HEK293 (cell line): ENCODE results near the gene TENT4B.
A peak's percentile ranks its signal among the peaks of the same experiment; 100 is the strongest.

Experiments
- ATF2 ChIP-seq: fragments of 450-650 bp; formaldehyde crosslinking; IDR thresholded peaks from 2 replicates; pipeline ENCODE4 v1.5.1; 2016; ENCODE audit warnings: missing biosample characterization, missing genetic modification characterization, low read depth
- GFI1B ChIP-seq: fragments of 450-650 bp; formaldehyde crosslinking; IDR thresholded peaks from 2 replicates; pipeline ENCODE4 v1.5.1; 2016; ENCODE audit warnings: missing biosample characterization, missing genetic modification characterization
- GLI2 ChIP-seq: fragments of 450-650 bp; formaldehyde crosslinking; IDR thresholded peaks from 2 replicates; pipeline ENCODE4; 2017; ENCODE audit warnings: missing biosample characterization, missing genetic modification characterization, low read depth, borderline replicate concordance
- GLI4 ChIP-seq: fragments of 450-650 bp; formaldehyde crosslinking; IDR thresholded peaks from 2 replicates; pipeline ENCODE4 v1.5.1; 2016; ENCODE audit warnings: missing biosample characterization, missing genetic modification characterization
- GLIS2 ChIP-seq: fragments of 450-650 bp; formaldehyde crosslinking; IDR thresholded peaks from 2 replicates; pipeline ENCODE4 v1.5.1; 2016; ENCODE audit warnings: missing biosample characterization, missing genetic modification characterization
- HIC1 ChIP-seq: fragments of 450-650 bp; formaldehyde crosslinking; IDR thresholded peaks from 2 replicates; pipeline ENCODE4 v1.5.1; 2016; ENCODE audit warnings: missing biosample characterization, missing genetic modification characterization
- ZBTB17 ChIP-seq: fragments of 450-650 bp; formaldehyde crosslinking; IDR thresholded peaks from 2 replicates; pipeline ENCODE4 v1.5.1; 2016; ENCODE audit warnings: missing biosample characterization, missing genetic modification characterization
- ZBTB21 ChIP-seq: fragments of 450-650 bp; formaldehyde crosslinking; IDR thresholded peaks from 2 replicates; pipeline ENCODE4 v1.5.1; 2017; ENCODE audit warnings: missing biosample characterization, missing genetic modification characterization
- ZEB2 ChIP-seq: fragments of 450-650 bp; formaldehyde crosslinking; IDR thresholded peaks from 2 replicates; pipeline ENCODE4 v1.5.1; 2016; ENCODE audit warnings: missing biosample characterization, missing genetic modification characterization
- ZFHX2 ChIP-seq: fragments of 450-650 bp; formaldehyde crosslinking; conservative IDR thresholded peaks from 2 replicates; pipeline ENCODE4 v1.5.1; 2016; ENCODE audit warnings: missing biosample characterization, missing genetic modification characterization
- ZFP3 ChIP-seq: fragments of 450-650 bp; formaldehyde crosslinking; IDR thresholded peaks from 2 replicates; pipeline ENCODE4 v1.5.1; 2016; ENCODE audit warnings: low read depth, missing biosample characterization, missing genetic modification characterization
- ZNF157 ChIP-seq: fragments of 450-650 bp; formaldehyde crosslinking; IDR thresholded peaks from 2 replicates; pipeline ENCODE4 v1.5.1; 2016; ENCODE audit warnings: missing biosample characterization, missing genetic modification characterization
- ZNF18 ChIP-seq: fragments of 450-650 bp; formaldehyde crosslinking; IDR thresholded peaks from 2 replicates; pipeline ENCODE4 v1.5.1; 2016; ENCODE audit warnings: missing biosample characterization, missing genetic modification characterization
- ZNF184 ChIP-seq: fragments of 450-650 bp; IDR thresholded peaks from 2 replicates; pipeline ENCODE4 v1.5.1; 2018; ENCODE audit warnings: missing biosample characterization, mild to moderate bottlenecking, missing genetic modification characterization
- ZNF221 ChIP-seq: fragments of 450-650 bp; formaldehyde crosslinking; IDR thresholded peaks from 2 replicates; pipeline ENCODE4 v1.5.1; 2017; ENCODE audit warnings: missing biosample characterization, missing genetic modification characterization, borderline replicate concordance
- ZNF274 ChIP-seq, 2 experiments: fragments of 200-500 bp in 1 of 2; fragments of 450-650 bp in 1 of 2; sonication (Bioruptor generic) in 1 of 2; formaldehyde crosslinking in 1 of 2; IDR thresholded peaks; 2 replicates each; pipeline versions ENCODE4 v1.5.1 to v1.6.1; 2014 to 2016; ENCODE audit warnings: borderline replicate concordance in 1 of 2, inconsistent platforms in 1 of 2, low read length in 1 of 2, missing biosample characterization in 1 of 2, missing genetic modification characterization in 1 of 2
- ZNF280D ChIP-seq: fragments of 450-650 bp; formaldehyde crosslinking; IDR thresholded peaks from 2 replicates; pipeline ENCODE4 v1.5.1; 2016; ENCODE audit warnings: missing biosample characterization, missing genetic modification characterization
- ZNF324 ChIP-seq: fragments of 450-650 bp; formaldehyde crosslinking; IDR thresholded peaks from 2 replicates; pipeline ENCODE4 v1.5.1; 2016; ENCODE audit warnings: missing biosample characterization, missing genetic modification characterization
- ZNF416 ChIP-seq: fragments of 450-650 bp; formaldehyde crosslinking; IDR thresholded peaks from 2 replicates; pipeline ENCODE4 v1.5.1; 2016; ENCODE audit warnings: missing biosample characterization, missing genetic modification characterization
- ZNF473 ChIP-seq: fragments of 450-650 bp; formaldehyde crosslinking; IDR thresholded peaks from 2 replicates; pipeline ENCODE4 v1.5.1; 2017; ENCODE audit warnings: missing biosample characterization, missing genetic modification characterization
- ZNF501 ChIP-seq: fragments of 450-650 bp; formaldehyde crosslinking; IDR thresholded peaks from 2 replicates; pipeline ENCODE4 v1.5.1; 2016; ENCODE audit warnings: missing biosample characterization, missing genetic modification characterization
- ZNF514 ChIP-seq: fragments of 450-650 bp; formaldehyde crosslinking; IDR thresholded peaks from 2 replicates; pipeline ENCODE4 v1.5.1; 2016; ENCODE audit warnings: missing biosample characterization, missing genetic modification characterization
- ZNF529 ChIP-seq: fragments of 450-650 bp; formaldehyde crosslinking; IDR thresholded peaks from 2 replicates; pipeline ENCODE4 v1.5.1; 2017; ENCODE audit warnings: missing genetic modification characterization, missing biosample characterization; ENCODE audit not compliant: insufficient replicate concordance
- ZNF558 ChIP-seq: fragments of 450-650 bp; formaldehyde crosslinking; IDR thresholded peaks from 2 replicates; pipeline ENCODE4 v1.5.1; 2016; ENCODE audit warnings: missing biosample characterization, missing genetic modification characterization
- ZNF629 ChIP-seq: fragments of 450-650 bp; formaldehyde crosslinking; IDR thresholded peaks from 2 replicates; pipeline ENCODE4 v1.5.1; 2017; ENCODE audit warnings: missing biosample characterization, missing genetic modification characterization
- ZNF664 ChIP-seq: fragments of 450-650 bp; formaldehyde crosslinking; IDR thresholded peaks from 2 replicates; pipeline ENCODE4 v1.5.1; 2016; ENCODE audit warnings: missing biosample characterization, missing genetic modification characterization
- ZNF76 ChIP-seq: fragments of 450-650 bp; formaldehyde crosslinking; IDR thresholded peaks from 2 replicates; pipeline ENCODE4; 2016; ENCODE audit warnings: low read depth, missing biosample characterization, missing genetic modification characterization, borderline replicate concordance
- ZNF837 ChIP-seq: fragments of 450-650 bp; formaldehyde crosslinking; IDR thresholded peaks from 2 replicates; pipeline ENCODE4 v1.5.1; 2016; ENCODE audit warnings: missing biosample characterization, missing genetic modification characterization
- ZNF843 ChIP-seq: fragments of 450-650 bp; formaldehyde crosslinking; IDR thresholded peaks from 2 replicates; pipeline ENCODE4 v1.5.1; 2016; ENCODE audit warnings: missing biosample characterization, missing genetic modification characterization
- ZSCAN23 ChIP-seq: fragments of 450-650 bp; formaldehyde crosslinking; IDR thresholded peaks from 2 replicates; pipeline ENCODE4 v1.5.1; 2016; ENCODE audit warnings: missing biosample characterization, missing genetic modification characterization
- ZSCAN4 ChIP-seq: fragments of 450-650 bp; formaldehyde crosslinking; IDR thresholded peaks from 2 replicates; pipeline ENCODE4 v1.5.1; 2017; ENCODE audit warnings: missing biosample characterization, missing genetic modification characterization

The TENT4B gene

GRCh38 chr16:50202926-50203624 is 50.0 kb downstream of the TENT4B start (continued):
- TF ChIP-seq ATF2 (tag by site-specific recombination), result no peak
- TF ChIP-seq ZSCAN23, result no peak
- no peak for TF ChIP-seq ZNF837 (tag by site-specific recombination)
- TF ChIP-seq ZNF529 (tag by site-specific recombination), result no peak
- no peak for TF ChIP-seq ZNF664 (tag by site-specific recombination)
- no peak for TF ChIP-seq ZNF473 (tag by site-specific recombination)
- TF ChIP-seq ZEB2 (tag by site-specific recombination), result peak; percentile 69; the same call in 1 of the 2 replicates
- TF ChIP-seq ZNF629 (tag by site-specific recombination), result peak; percentile 47; the same call in 1 of the 2 replicates
- TF ChIP-seq ZFP3 (tag by site-specific recombination), result no peak
- no peak for TF ChIP-seq ZBTB21 (tag by site-specific recombination)
- TF ChIP-seq ZNF843 (tag by site-specific recombination), result 0 out of 2 replicates have a peak, but pooled peaks have one; percentile 66
- no peak for TF ChIP-seq ZNF157
- TF ChIP-seq ZNF18 (tag by site-specific recombination), result no peak
- no peak for TF ChIP-seq GFI1B
- TF ChIP-seq GLIS2 (tag by site-specific recombination), result no peak
- no peak for TF ChIP-seq ZNF221 (tag by site-specific recombination)
- no peak for TF ChIP-seq ZNF76 (tag by site-specific recombination)
- TF ChIP-seq ZNF501 (tag by site-specific recombination), result no peak
- TF ChIP-seq ZNF514, result no peak
- no peak for TF ChIP-seq ZNF184 (tag by site-specific recombination)
- TF ChIP-seq ZSCAN4, result no peak
- no peak for TF ChIP-seq ZNF274 (IDR thresholded peaks at IDR 0.05; ENCODE audit: low read length)
- TF ChIP-seq ZNF274 (tag by site-specific recombination; IDR thresholded peaks at IDR 0.05; ENCODE audit: borderline replicate concordance), result no peak
- no peak for TF ChIP-seq HIC1 (tag by site-specific recombination)
- no peak for TF ChIP-seq ZNF324 (tag by site-specific recombination)
- no peak for TF ChIP-seq GLI2
- no peak for TF ChIP-seq ZNF280D (tag by site-specific recombination)
- 0 out of 2 replicates have a peak, but pooled peaks have one; percentile 28 for TF ChIP-seq ZBTB17 (tag by site-specific recombination)
- TF ChIP-seq GLI4 (tag by site-specific recombination), result no peak
- no peak for TF ChIP-seq ZNF416 (tag by site-specific recombination)
- no peak for TF ChIP-seq ZNF558 (tag by site-specific recombination)
- TF ChIP-seq ZFHX2 (tag by site-specific recombination), result no peak
